Endothelial cell of umbilical vein (primary cell): Measurements from ENCODE around the gene PAX9. TPM values are rescaled to one million over a fixed set of nuclear protein-coding genes. Genes with fewer than 3 reads are reported as not detected.

ENCODE experiments used
- BruUV-seq: library from RNA; stranded (reverse); fragments of 400-500 nt; replicated peaks from 2 replicates; lab custom pipeline; 2021; lab: Mats Ljungman, UMichigan
- CTCF ChIA-PET: fragments of 300-600, 350-600 bp; sonication (Branson Sonifier 250); formaldehyde crosslinking; loops from one replicate; lab custom pipeline; 2021; ENCODE audit warnings: antibody characterized with exemption, inconsistent platforms; lab: Charles Lee
- POLR2A ChIA-PET: fragments of 300-600, 350-600 bp; sonication (Branson Sonifier 250); formaldehyde crosslinking; loops from one replicate; lab custom pipeline; 2021; ENCODE audit warnings: antibody characterized with exemption, inconsistent platforms; lab: Charles Lee
- DNase-seq: peaks from one replicate; pipeline ENCODE4 v3.0.0-alpha.2; 2011; ENCODE audit warnings: low read depth, low spot score
- FAIRE-seq: peaks from 2 replicates; lab custom pipeline; 2011; peaks lifted over from hg19 to GRCh38; lab: Jason Lieb, UNC
- H2AFZ ChIP-seq: 2 replicates; pipeline ENCODE4 v1.6.0; 2012; ENCODE audit warnings: low read depth, low read length, control low read depth, inconsistent platforms
- H3K27ac ChIP-seq: 2 replicates; pipeline ENCODE4 v1.5.1; 2011; ENCODE audit warnings: low read depth, mild to moderate bottlenecking, control low read depth, low read length, moderate library complexity; ENCODE audit not compliant: insufficient read depth
- H3K27me3 ChIP-seq, 2 experiments: 2 replicates each; pipeline versions ENCODE4 v1.6.0 to v1.6.1; 2011; ENCODE audit warnings: low read length in 2 of 2, mixed read lengths in 1 of 2; ENCODE audit not compliant: control insufficient read depth in 2 of 2, insufficient read depth in 2 of 2
- H3K36me3 ChIP-seq, 2 experiments: 2 replicates in 1 of 2; 3 replicates in 1 of 2; pipeline ENCODE4 v1.5.1; 2011; ENCODE audit warnings: low read length in 2 of 2, mild to moderate bottlenecking in 1 of 2, moderate library complexity in 1 of 2; ENCODE audit not compliant: control insufficient read depth in 2 of 2, insufficient read depth in 2 of 2; ENCODE audit errors: extremely low read depth in 1 of 2
- H3K4me1 ChIP-seq: 3 replicates; pipeline ENCODE4 v1.5.1; 2011; ENCODE audit warnings: mild to moderate bottlenecking, low read length; ENCODE audit not compliant: control insufficient read depth, insufficient read depth; ENCODE audit errors: extremely low read depth
- H3K4me2 ChIP-seq: 2 replicates; pipeline ENCODE4 v1.6.1; 2011; ENCODE audit warnings: low read length, control low read depth, mixed read lengths; ENCODE audit not compliant: insufficient read depth
- H3K4me3 ChIP-seq, 3 experiments: fragments of 200-600 bp in 1 of 3; sonication (generic), shearing (Covaris generic) in 1 of 3; replicated peaks in 1 of 3; 2 replicates each; pipeline ENCODE4 v1.5.1; 2011 to 2016; ENCODE audit warnings: control low read depth in 3 of 3, low read length in 3 of 3, mild to moderate bottlenecking in 2 of 3, inconsistent platforms in 1 of 3, low read depth in 1 of 3, moderate library complexity in 1 of 3; ENCODE audit not compliant: insufficient read depth in 1 of 3
- H3K79me2 ChIP-seq: 2 replicates; pipeline ENCODE4 v1.6.0; 2012; ENCODE audit warnings: low read length, inconsistent platforms; ENCODE audit not compliant: control insufficient read depth, insufficient read depth
- H3K9ac ChIP-seq: replicated peaks from 2 replicates; pipeline ENCODE3; 2011; ENCODE audit warnings: low read length, control low read depth; ENCODE audit not compliant: insufficient read depth; ENCODE audit errors: extremely low read depth
- H3K9me1 ChIP-seq: replicated peaks from 3 replicates; pipeline ENCODE4 v1.6.0; 2011; ENCODE audit warnings: mild to moderate bottlenecking, low read length; ENCODE audit not compliant: control insufficient read depth, insufficient read depth; ENCODE audit errors: extremely low read depth
- H3K9me3 ChIP-seq: replicated peaks from 2 replicates; pipeline ENCODE4 v1.5.1; 2012; ENCODE audit warnings: low read length, inconsistent platforms; ENCODE audit not compliant: control insufficient read depth, insufficient read depth
- H4K20me1 ChIP-seq: replicated peaks from 2 replicates; pipeline ENCODE3; 2011; ENCODE audit warnings: mild to moderate bottlenecking, low read length; ENCODE audit not compliant: control insufficient read depth, insufficient read depth; ENCODE audit errors: extremely low read depth
- EZH2 ChIP-seq: IDR thresholded peaks from 2 replicates; pipeline ENCODE4 v1.6.1; 2012; ENCODE audit warnings: borderline replicate concordance, low read depth, mild to moderate bottlenecking, moderate library complexity, low read length, inconsistent platforms; ENCODE audit not compliant: severe bottlenecking
- FOS ChIP-seq: IDR thresholded peaks from 2 replicates; pipeline ENCODE4 v1.6.1; 2011; ENCODE audit warnings: mild to moderate bottlenecking, low read length, moderate library complexity, borderline replicate concordance; ENCODE audit not compliant: insufficient read depth
- dilution Hi-C: fragments of 300-500 bp; cut with MboI; formaldehyde crosslinking; loops from one replicate; pipeline ENCODE4 v1.15.0; 2019; ENCODE audit warnings: low sequenced_read_pairs; ENCODE audit not compliant: extremely low pct_ligation_motif_present
- intact Hi-C: fragments of 100-400 bp; cut with micrococcal nuclease; formaldehyde crosslinking; loops from one replicate; pipeline ENCODE4 v1.10.0; 2022
- polyA plus RNA-seq, 4 experiments: library from polyadenylated mRNA; depleted of rRNA in 3 of 4; stranded (reverse) in 3 of 4; unstranded in 1 of 4; fragments of >200 nt; gene quantifications; 2 replicates each; pipeline versions ENCODE4 v1.2.1 to v1.2.3, GENCODE V29; 2011 to 2012; ENCODE audit warnings: missing spikeins in 1 of 4
- total RNA-seq: library from RNA; stranded (reverse); gene quantifications from 2 replicates; pipeline ENCODE4 v1.2.3, GENCODE V29; 2021

Gene PAX9
- total and polyA plus RNA-seq, 2 donors (not counting 3 experiments of a cell fraction or from before 2014, with no cell fraction given), result 0.37 to 0.44 TPM

- Histone ChIP-seq H2AFZ (no peak overlapping the region), H3K4me3 (no peak overlapping the region), H3K9me3 (no peaks in the 10 kb centered on the region), H3K9ac (no peak overlapping the region), H3K4me2 (peak overlapping the region; percentile 13), H3K9me1 (no peaks in the 10 kb centered on the region), H3K79me2 (no peaks in the 10 kb centered on the region), H3K27ac (no peak overlapping the region), H3K4me1 (peaks cover 5% of the 10 kb centered on the region), H3K27me3 (peaks cover 88 to 100% of the 10 kb centered on the region in 2 experiments), H4K20me1 (no peaks in the 10 kb centered on the region), H3K36me3 (no peaks in the 10 kb centered on the region)
- DNase-seq, result no peak
- CTCF ChIA-PET, result interaction anchor here (0.8 to 2.0 kb wide), 9 partner anchors 9 to 574 kb away, joined by 3 to 7 read pairs (median 4); no protein-coding TSS in a partner anchor
- no peak for FAIRE-seq
- no TSS peak for BruUV-seq
- dilution Hi-C loops, result no loop called here
- TF ChIP-seq EZH2 (peak; percentile 53), FOS (no peak)
- POLR2A ChIA-PET, result no interaction called here
- intact Hi-C loops, result loop anchor here (2.0 to 5.0 kb wide), 2 partner anchors 135 to 460 kb away; partner anchors contain the start of gene NKX2-1
These were observed 4.8 kb upstream of the PAX9 start for GRCh38 chr14:36656687-36657398.

- no TSS peak for BruUV-seq
- dilution Hi-C loops (no loop called here), intact Hi-C loops (loop anchor here (2.0 to 5.0 kb wide), 2 partner anchors 135 to 459 kb away; partner anchors contain the start of gene NKX2-1)
- no peak overlapping the region for H3K4me3 ChIP-seq
- no peak overlapping the region for H3K27ac ChIP-seq
- DNase-seq (no peak), FAIRE-seq (no peak)
- no peaks in the 10 kb centered on the region for H3K79me2 ChIP-seq
- peaks cover 9% of the 10 kb centered on the region for H3K4me1 ChIP-seq
- no peaks in the 10 kb centered on the region for H3K9me3 ChIP-seq
- no peak overlapping the region for H3K4me2 ChIP-seq
- TF ChIP-seq FOS, result no peak
- TF ChIP-seq EZH2, result peak; percentile 98
- ChIA-PET POLR2A (no interaction called here), CTCF (interaction anchor here (0.8 to 2.0 kb wide), 7 partner anchors 9 to 573 kb away, joined by 3 to 7 read pairs (median 4); no protein-coding TSS in a partner anchor)
- H3K9me1 ChIP-seq, result no peaks in the 10 kb centered on the region
- H3K27me3 ChIP-seq, result peaks cover 88 to 98% of the 10 kb centered on the region in 2 experiments
- H3K9ac ChIP-seq, result no peak overlapping the region
- no peak overlapping the region for H2AFZ ChIP-seq
- H4K20me1 ChIP-seq, result no peaks in the 10 kb centered on the region
- no peaks in the 10 kb centered on the region for H3K36me3 ChIP-seq
These were observed 4.1 kb upstream of the PAX9 start for GRCh38 chr14:36657399-36658122.
